ENCODE measurements around the gene SDCCAG8.

- TF ChIP-seq POLR2AphosphoS5 (IDR thresholded peaks at IDR 0.05): no peak
- no peak for TF ChIP-seq POLR2A (IDR thresholded peaks at IDR 0.05)
- TF ChIP-seq CTCF (IDR thresholded peaks at IDR 0.05): no peak
Measured at GRCh38 chr1:243397613-243398321, 141.9 kb downstream of the SDCCAG8 start.

Measured in suprapubic skin (tissue), 4 donors.